HCT116 (cell line): Measurements from ENCODE around the gene DTWD2.

Source experiments
- CTCF ChIP-seq, 3 experiments: fragments of 200-600 bp in 1 of 3; sonication (generic) in 1 of 3; IDR thresholded peaks in 2 of 3; conservative IDR thresholded peaks in 1 of 3; 2 replicates each; pipeline ENCODE4 v1.5.1; 2012 to 2017; ENCODE audit warnings: low read depth in 2 of 3, low read length in 2 of 3, antibody characterized with exemption in 1 of 3, borderline replicate concordance in 1 of 3, control low read depth in 1 of 3, mild to moderate bottlenecking in 1 of 3, mixed read lengths in 1 of 3, mixed run types in 1 of 3, moderate library complexity in 1 of 3; ENCODE audit not compliant: insufficient read depth in 1 of 3
- POLR2AphosphoS5 ChIP-seq: IDR thresholded peaks from 2 replicates; pipeline ENCODE4 v1.6.1; 2011; ENCODE audit warnings: mild to moderate bottlenecking, low read depth, low read length, moderate library complexity

GRCh38 chr5:118875131-118875530 lies 113.2 kb downstream of the DTWD2 start:
- no peak for TF ChIP-seq POLR2AphosphoS5
- no peak for TF ChIP-seq CTCF (IDR thresholded peaks at IDR 0.05 in 2 of 3, conservative IDR thresholded peaks at IDR 0.05 in 1 of 3; ENCODE audit: borderline replicate concordance in 1 of 3, insufficient read depth in 1 of 3, low read depth in 2 of 3, low read length in 2 of 3)
